GM19468 (cell line): ENCODE results near the gene CMTM1.
A peak's percentile ranks its signal among the peaks of the same experiment; 100 is the strongest.

Source experiments
- ATAC-seq: cut with Tn5 transposase; IDR thresholded peaks from one replicate; pipeline ENCODE4 v1.9.1; 2021; ENCODE audit warnings: mild to moderate bottlenecking, moderate library complexity, moderate number of reproducible peaks; ENCODE audit not compliant: unreplicated experiment; ENCODE audit errors: extremely low read depth

Gene CMTM1

DNA sequence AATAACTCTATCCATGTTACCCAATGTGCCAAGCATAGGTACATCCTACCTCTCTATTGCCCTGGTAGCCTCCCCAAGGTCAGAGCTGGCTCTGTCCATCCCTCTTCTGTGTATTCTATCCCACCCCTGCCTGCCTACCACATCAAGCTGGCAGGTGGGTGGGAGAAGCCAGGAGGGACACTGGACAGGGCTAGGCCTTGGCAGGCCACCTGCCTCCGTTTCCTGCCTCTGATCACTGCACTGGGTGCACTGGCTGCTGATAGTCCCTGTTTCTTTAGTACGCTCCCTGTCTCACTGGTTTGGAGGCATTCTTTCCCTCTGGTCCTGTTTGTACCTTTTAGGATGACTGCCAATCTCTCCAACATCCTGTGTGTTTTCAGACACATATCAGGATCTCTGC is 29.0 kb upstream of the CMTM1 start:
- ATAC-seq, result no peak

DNA sequence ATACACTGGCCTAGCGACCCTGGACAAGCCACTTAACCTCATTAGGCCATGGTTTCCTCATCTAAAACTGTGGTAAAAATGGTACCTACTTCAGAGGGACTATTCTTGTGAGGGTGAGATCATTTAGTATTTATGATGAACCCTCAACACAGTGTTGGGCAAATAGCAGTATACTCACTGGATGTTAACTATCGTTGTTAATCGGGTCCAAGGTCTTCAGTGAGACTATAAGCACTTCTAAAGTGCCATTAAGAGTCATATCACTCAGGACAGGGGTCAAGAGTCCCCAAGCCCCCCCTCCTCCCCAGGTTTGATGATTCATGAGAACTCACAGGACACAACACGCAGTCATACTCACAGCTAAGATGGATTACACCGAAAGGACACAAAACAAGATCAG is 27.3 kb upstream of the CMTM1 start:
- ATAC-seq, result no peak

- peak; percentile 50 for ATAC-seq
These were observed 26.4 kb upstream of the CMTM1 start for GRCh38 chr16:66539623-66540469.

- ATAC-seq, result no peak
These were observed 24.6 kb upstream of the CMTM1 start for GRCh38 chr16:66541388-66542355.

GRCh38 chr16:66542396-66542795 is 23.8 kb upstream of the CMTM1 start:
- ATAC-seq, result no peak

- no peak for ATAC-seq
These were observed 22.7 kb upstream of the CMTM1 start for GRCh38 chr16:66543541-66543940.

DNA sequence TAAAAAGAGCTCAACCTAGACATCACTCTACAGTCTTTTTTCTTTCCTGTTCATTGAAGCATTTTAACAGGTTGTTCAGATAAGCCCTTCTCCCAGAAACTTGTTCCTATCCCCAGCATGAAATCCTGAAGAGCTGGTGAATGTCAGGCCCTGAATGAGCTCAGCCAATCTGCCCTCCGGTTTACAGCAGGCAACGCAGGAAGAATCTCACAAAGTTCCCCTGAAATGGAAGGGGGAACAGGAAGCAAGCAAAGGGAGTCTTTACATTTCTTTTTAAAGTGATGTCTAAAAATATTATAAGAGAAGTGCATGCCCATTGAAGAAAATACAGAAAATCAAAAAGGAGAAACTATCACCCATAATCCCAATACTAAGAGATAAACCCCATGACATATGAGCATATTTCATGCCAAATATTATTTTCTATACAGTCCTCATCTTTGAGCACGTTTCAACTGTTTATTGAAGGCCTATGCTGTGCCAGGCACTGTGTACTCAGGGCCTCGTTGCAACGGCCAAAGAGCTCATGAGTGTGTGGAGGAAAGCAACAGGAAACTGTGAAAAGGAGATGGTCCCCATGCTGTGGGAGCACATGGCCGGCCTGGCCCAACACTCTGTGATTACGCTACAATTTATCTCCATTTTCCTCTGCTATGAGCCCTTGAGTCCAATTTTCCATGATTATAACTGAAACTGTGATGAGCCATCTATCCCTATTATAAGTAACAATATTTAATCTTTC is 22.1 kb upstream of the CMTM1 start:
- ATAC-seq, result no peak

DNA sequence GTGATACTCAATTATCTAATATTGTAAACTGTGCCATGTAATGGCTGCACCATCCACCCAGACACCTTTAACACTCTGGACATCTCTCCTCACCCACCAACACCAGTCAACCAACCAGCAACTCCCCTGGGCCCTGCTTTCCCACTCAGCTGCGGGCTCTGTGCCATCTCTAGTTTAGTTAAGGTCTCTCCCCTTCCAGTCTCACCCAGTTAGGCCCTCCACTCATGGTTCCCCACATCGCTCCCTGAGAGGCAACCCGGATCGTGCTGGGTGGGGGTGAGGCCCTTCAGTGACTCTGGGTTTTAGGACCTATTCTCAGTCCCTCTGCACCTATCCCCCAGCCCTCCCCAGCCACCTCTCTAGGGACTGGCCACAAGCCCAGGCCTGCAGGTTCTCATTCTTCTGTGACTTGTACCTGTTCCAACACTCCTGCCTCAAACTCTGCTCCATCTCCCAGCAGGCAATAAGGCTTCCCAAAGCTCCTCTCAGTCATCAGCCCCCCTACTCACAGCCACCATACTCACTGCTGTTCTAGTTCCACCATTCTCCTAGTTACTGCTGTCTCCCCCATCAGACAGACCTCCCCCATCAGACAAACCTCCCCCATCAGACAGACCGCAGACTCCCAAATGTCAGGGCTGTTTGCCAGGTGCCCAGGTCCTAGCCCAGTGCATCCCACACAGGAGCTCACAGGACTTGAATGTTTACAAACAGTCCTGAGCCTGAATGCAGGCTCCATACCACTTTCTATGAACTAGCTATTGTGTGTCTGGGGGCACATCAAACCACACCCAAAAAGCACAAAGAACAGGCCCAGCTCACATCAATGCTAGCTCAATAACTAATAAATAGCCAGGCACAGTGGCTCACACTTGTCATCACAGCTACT is 18.9 kb upstream of the CMTM1 start:
- ATAC-seq, result no peak

DNA sequence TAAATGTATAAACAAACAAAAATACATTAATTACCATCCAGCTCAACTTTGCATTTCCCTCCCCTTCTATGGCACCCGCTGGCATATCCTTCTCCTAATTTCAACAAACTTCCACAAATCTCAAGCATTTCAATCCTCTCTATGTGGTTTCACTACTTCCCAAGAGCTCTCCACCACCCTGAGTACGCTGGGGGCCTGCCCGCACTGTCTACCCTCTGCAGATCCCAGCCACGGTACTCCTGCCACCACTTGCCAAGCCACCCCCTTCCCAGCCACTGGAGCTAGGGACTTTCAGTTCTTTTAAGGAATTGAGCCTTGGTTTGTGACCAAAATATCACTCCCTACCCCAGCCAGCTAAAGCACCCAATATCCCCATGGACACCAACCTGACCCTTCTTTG is 18.2 kb upstream of the CMTM1 start:
- no peak for ATAC-seq

DNA sequence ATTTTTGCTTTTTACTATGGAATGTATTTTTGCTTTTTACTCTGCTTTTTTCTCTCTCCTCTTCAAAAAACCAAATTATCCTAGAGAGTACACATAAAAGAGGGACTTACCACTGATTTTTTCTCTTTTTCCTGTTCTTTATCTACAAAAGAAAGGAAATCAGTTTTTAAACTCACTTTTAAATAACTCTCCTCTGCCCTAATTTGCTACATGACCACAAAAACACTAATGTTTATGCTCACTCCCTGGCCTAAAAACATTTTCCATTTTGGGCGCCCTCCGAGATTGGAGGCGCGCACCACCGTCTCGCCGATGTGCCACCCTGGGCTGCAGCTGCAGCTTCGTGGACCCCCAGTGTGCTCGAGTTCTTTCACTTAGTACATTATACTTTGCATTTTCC is 17.4 kb upstream of the CMTM1 start:
- ATAC-seq, result no peak

DNA sequence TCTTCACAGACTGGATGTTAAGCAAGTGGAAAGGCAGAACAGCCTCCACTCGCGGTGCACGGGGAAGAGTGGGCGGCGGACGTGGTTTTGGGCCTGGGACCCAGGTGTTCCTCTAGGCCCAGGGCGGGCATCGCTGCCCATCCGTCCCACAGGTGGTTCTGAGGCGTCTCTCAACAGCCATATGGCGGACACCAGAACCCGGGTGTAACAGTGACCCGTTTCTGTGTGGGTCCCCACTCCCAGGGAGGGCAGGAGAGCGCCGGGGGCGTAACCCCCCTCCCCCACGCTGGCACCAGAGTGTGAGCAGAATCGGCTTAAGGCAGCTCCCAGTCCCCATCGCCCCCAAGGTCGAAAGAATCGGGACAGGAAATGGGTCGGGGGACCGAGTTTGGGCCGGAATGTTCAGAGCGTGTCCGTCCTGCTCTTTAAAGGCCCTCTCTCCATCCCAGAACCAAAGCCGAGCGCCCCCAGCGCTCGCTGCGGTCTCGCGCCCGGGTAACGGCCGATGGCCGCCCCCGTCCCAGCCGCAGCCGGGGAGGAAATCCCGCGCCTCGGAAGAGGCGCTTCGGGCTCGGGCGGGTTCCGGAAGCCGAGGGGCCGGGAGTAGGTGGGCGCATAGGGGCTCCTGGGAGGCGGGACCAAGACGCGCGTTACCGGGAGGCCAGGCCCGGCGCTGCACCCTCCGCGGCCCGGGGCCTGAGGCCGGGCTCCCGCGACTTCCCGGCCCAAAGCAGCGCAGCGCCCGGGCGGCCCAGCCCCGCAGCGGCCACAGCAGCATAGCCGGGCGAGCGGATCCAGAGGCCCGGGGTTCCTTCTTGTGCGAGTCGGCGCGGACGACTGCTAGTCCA is 16.7 kb upstream of the CMTM1 start, which contains the start of gene TK2:
Gene TK2, minus strand, starts transcription at position 839 of the 848 bp plus-strand sequence. Its CDS starts 61 bp downstream, at position 778.
- no peak for ATAC-seq

- ATAC-seq, result no peak
These were observed 14.9 kb upstream of the CMTM1 start for GRCh38 chr16:66551348-66551759.

DNA sequence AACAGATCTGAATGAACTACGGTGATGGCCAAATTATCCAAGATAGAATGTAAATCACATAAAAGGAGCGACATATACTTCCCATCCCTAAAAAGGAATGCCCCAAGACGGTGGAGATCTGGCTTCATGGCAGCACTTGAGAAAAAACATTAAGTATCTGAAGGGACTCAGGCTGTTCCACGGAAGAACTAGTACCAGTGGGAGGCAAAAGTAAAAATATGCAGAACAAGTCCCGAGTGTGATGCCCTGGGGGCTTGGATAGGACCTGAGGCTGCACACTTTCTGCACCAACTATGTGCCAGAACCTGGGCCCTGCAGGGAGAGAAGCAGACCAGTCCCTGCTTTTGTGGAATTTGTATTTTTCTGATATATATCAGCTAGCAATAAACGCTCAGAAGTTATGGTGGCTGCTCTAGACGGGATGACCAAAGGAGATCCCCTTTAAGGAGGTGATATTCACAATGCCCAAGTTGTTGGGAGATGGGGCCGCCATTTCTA is 14.4 kb upstream of the CMTM1 start:
- ATAC-seq, result no peak

- peak; percentile 49 for ATAC-seq
These were observed 13.7 kb upstream of the CMTM1 start, which contains the start of gene CKLF for GRCh38 chr16:66552286-66553177. TSS of gene CKLF (plus strand) at chr16:66552576. CDS start at chr16:66552716, 140 bp downstream.

- no peak for ATAC-seq
These were observed 13.0 kb upstream of the CMTM1 start for GRCh38 chr16:66553223-66553622.

- ATAC-seq, result no peak
These were observed 12.2 kb upstream of the CMTM1 start for GRCh38 chr16:66554021-66554420.

GRCh38 chr16:66554495-66554894 is 11.7 kb upstream of the CMTM1 start:
- ATAC-seq, result no peak
